ENCODE measurements around the gene LMAN1L. TPM values are rescaled to one million over a fixed set of nuclear protein-coding genes. Genes with fewer than 3 reads are reported as not detected.

The LMAN1L gene
- polyA plus RNA-seq, 1 donor (not counting 4 experiments of a cell fraction or from before 2014, with no cell fraction given) = not detected

DNA sequence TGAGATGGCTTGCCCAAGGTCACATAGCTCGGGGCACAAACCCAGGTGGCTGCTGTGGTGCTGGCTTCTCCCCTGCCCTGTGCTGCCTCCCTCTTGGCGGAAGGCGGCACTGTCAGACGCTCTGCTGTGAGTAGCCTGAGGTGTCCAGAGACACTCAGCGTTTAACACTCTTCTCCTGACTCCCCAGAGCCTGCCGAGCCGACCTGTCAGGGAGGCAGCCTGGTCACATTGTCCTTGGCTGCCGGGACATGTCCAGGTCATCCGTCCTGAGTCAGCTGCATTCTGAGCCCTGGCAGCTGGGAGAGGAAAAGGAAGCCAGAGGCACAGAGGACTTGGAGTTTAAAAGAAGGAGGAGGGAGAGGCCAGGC is 4.7 kb downstream of the LMAN1L start:
- Histone ChIP-seq H3K4me2 (ENCODE audit: control insufficient read depth, extremely low read depth, insufficient read depth, low read depth, low read length) (no peak overlapping the region), H3K27ac (ENCODE audit: control insufficient read depth, insufficient read depth, low read length) (no peak overlapping the region), H2AFZ (ENCODE audit: control insufficient read depth, low read length) (no peak overlapping the region), H3K79me2 (ENCODE audit: control insufficient read depth, insufficient read depth, low read length) (no peaks in the 10 kb centered on the region), H3K27me3 (ENCODE audit: control insufficient read depth, extremely low read depth, insufficient read depth, low read length) (no peaks in the 10 kb centered on the region), H3K4me1 (ENCODE audit: control insufficient read depth, extremely low read depth, insufficient read depth, low read length) (peaks cover 19% of the 10 kb centered on the region), H3K9ac (ENCODE audit: control insufficient read depth, extremely low read depth, insufficient read depth, low read length) (no peak overlapping the region), H3K9me1 (ENCODE audit: control insufficient read depth, extremely low read depth, insufficient read depth, low read length) (no peaks in the 10 kb centered on the region), H3K9me3 (ENCODE audit: control insufficient read depth, low read depth, low read length) (no peaks in the 10 kb centered on the region), H4K20me1 (ENCODE audit: control insufficient read depth, extremely low read depth, insufficient read depth, low read length) (peaks cover 4% of the 10 kb centered on the region), H3K4me3 (ENCODE audit: control insufficient read depth in 2 of 3, extremely low read depth in 1 of 3, insufficient read depth in 2 of 3, low read depth in 1 of 3, low read length in 3 of 3) (no peak overlapping the region), H3K36me3 (ENCODE audit: control insufficient read depth in 2 of 2, extremely low read depth in 1 of 2, insufficient read depth in 2 of 2, low read length in 2 of 2) (no peaks in the 10 kb centered on the region)
- peak; percentile 84 for FAIRE-seq
- dilution Hi-C loops (cut with MboI; ENCODE audit: extremely low pct_ligation_motif_present, low sequenced_read_pairs) = no loop called here
- TF ChIP-seq EZH2 (IDR thresholded peaks at IDR 0.05; ENCODE audit: low read length) = no peak
- TF ChIP-seq, protein P1, sequence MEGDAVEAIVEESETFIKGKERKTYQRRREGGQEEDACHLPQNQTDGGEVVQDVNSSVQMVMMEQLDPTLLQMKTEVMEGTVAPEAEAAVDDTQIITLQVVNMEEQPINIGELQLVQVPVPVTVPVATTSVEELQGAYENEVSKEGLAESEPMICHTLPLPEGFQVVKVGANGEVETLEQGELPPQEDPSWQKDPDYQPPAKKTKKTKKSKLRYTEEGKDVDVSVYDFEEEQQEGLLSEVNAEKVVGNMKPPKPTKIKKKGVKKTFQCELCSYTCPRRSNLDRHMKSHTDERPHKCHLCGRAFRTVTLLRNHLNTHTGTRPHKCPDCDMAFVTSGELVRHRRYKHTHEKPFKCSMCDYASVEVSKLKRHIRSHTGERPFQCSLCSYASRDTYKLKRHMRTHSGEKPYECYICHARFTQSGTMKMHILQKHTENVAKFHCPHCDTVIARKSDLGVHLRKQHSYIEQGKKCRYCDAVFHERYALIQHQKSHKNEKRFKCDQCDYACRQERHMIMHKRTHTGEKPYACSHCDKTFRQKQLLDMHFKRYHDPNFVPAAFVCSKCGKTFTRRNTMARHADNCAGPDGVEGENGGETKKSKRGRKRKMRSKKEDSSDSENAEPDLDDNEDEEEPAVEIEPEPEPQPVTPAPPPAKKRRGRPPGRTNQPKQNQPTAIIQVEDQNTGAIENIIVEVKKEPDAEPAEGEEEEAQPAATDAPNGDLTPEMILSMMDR (optimal IDR thresholded peaks at IDR 0.05 in 1 of 3, IDR thresholded peaks at IDR 0.05 in 1 of 3, conservative IDR thresholded peaks at IDR 0.05 in 1 of 3; ENCODE audit: extremely low read depth in 1 of 3, insufficient read depth in 2 of 3, low read length in 3 of 3) = peak; percentile 54 to 89 (median 81)
- peak; percentile 44 for DNase-seq (ENCODE audit: low read depth, low spot score)

DNA sequence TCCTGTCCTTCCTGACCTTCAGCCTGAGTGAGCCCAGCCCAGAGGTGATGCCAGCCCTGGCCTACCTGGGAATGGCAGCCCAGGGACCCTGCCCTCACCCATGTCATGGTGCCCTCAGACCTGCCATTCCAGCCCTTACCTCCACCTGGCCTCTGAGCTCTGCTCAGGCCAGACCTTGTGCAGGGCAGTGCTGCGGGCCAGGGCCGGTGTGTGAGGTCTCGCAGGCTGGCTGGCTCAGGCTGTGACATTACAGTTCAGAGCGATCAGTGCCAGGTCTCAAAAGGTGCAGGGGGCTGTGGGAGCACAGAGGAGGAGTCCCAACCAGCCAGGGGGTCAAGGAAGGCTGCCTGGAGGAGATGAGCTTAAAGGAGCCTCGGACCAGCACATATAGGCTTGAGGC is 7.4 kb downstream of the LMAN1L start:
- Histone ChIP-seq H3K4me3 (ENCODE audit: control insufficient read depth in 2 of 3, extremely low read depth in 1 of 3, insufficient read depth in 2 of 3, low read depth in 1 of 3, low read length in 3 of 3) (no peak overlapping the region), H3K4me1 (ENCODE audit: control insufficient read depth, extremely low read depth, insufficient read depth, low read length) (peaks cover 19% of the 10 kb centered on the region), H3K9me3 (ENCODE audit: control insufficient read depth, low read depth, low read length) (no peaks in the 10 kb centered on the region), H2AFZ (ENCODE audit: control insufficient read depth, low read length) (no peak overlapping the region), H3K79me2 (ENCODE audit: control insufficient read depth, insufficient read depth, low read length) (no peaks in the 10 kb centered on the region), H3K9me1 (ENCODE audit: control insufficient read depth, extremely low read depth, insufficient read depth, low read length) (no peaks in the 10 kb centered on the region), H3K27me3 (ENCODE audit: control insufficient read depth, extremely low read depth, insufficient read depth, low read length) (peaks cover 9% of the 10 kb centered on the region), H3K4me2 (ENCODE audit: control insufficient read depth, extremely low read depth, insufficient read depth, low read depth, low read length) (no peak overlapping the region), H3K27ac (ENCODE audit: control insufficient read depth, insufficient read depth, low read length) (no peak overlapping the region), H4K20me1 (ENCODE audit: control insufficient read depth, extremely low read depth, insufficient read depth, low read length) (peaks cover 4% of the 10 kb centered on the region), H3K36me3 (ENCODE audit: control insufficient read depth in 2 of 2, extremely low read depth in 1 of 2, insufficient read depth in 2 of 2, low read length in 2 of 2) (no peaks in the 10 kb centered on the region), H3K9ac (ENCODE audit: control insufficient read depth, extremely low read depth, insufficient read depth, low read length) (no peak overlapping the region)
- no peak for DNase-seq (ENCODE audit: low read depth, low spot score)
- no peak for FAIRE-seq
- dilution Hi-C loops (cut with MboI; ENCODE audit: extremely low pct_ligation_motif_present, low sequenced_read_pairs) = no loop called here
- no peak for TF ChIP-seq EZH2 (IDR thresholded peaks at IDR 0.05; ENCODE audit: low read length)
- TF ChIP-seq, protein P1 (optimal IDR thresholded peaks at IDR 0.05 in 1 of 3, IDR thresholded peaks at IDR 0.05 in 1 of 3, conservative IDR thresholded peaks at IDR 0.05 in 1 of 3; ENCODE audit: extremely low read depth in 1 of 3, insufficient read depth in 2 of 3, low read length in 3 of 3) = no peak
